Activated naive CD8-positive, alpha-beta T cell treated with anti-CD3 and anti-CD28 coated beads, Interleukin-2, amount 50 U/mL, for 16 hours (primary cell): Measurements from ENCODE around the gene EXD3.
"Not testable (repeated sequence)": the region's sequence is repeated elsewhere in the genome, so short reads cannot be mapped to it uniquely, and the experiment has no call there.

Experiments
- DNase-seq: peaks from one replicate; pipeline ENCODE4 v3.0.0-alpha.2; 2020; ENCODE audit warnings: low read depth, low spot score

Gene EXD3

DNA sequence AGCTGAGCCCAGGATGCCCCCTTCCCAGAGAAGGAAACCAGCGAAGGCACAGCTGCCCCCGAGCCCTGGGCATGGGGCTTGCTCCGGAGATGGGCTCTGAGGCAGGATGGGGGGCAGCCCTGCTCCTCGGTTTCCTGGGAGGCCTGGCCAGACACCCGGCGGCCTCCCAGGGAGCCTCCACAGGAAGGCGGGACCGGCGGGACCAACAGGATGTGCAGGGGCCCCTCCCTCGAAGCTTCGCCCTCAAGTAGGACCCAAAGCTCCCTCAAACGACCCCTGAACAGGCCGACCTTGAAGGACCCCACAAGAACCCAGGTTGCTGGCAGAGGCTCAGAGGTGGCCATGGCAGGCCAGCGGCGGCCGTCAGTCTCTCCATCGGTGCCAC is 11.7 kb downstream of the EXD3 start:
- no peak for DNase-seq

DNA sequence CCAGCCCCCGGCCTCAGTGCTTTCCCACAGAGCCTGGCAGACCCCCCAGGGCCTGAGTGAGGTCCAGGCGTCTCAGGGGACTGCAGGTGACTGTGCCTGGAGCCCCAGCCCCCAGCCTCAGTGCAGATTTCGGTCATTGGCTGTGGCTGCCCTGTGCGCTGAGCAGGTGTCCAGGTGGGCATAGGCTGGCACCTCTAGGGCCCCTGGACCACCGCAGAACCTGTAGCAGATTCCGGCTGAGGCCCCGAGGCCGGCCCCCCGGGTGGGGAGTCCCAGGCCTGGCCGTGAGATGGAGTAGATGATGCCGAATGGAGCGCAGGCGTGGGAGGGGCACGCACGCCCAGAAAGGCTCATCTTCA is 12.1 kb downstream of the EXD3 start:
- DNase-seq = no peak

DNA sequence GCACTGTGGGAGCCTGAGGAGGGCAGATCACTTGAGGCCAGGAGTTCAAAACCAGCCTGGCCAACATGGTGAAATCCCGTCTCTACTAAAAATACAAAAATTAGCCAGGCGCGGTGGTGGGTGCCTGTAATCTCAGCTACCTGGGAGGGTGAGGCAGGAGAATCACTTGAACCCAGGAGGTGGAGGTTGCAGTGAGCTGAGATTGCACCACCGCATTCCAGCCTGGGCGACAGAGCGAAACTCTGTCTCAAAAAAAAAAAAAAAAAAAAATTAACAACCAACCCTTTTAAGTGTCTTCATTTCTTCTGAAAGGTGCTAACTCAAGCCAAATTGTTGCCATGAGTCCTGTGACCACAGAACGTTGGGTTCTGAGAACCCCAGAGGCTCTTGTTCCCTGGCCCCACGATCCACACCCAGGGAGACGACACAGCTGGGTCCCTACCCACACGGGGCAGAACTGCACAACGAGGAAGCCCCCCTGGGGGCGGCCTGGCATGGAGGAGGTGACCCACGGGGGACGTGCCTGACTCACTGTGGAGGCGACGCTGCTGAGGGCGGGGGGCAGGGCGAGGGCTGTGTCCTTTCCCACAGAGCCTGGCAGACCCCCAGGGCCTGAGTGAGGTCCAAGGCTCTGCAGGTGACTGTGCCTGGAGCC is 12.6 kb downstream of the EXD3 start:
- DNase-seq = not testable (repeated sequence)

DNA sequence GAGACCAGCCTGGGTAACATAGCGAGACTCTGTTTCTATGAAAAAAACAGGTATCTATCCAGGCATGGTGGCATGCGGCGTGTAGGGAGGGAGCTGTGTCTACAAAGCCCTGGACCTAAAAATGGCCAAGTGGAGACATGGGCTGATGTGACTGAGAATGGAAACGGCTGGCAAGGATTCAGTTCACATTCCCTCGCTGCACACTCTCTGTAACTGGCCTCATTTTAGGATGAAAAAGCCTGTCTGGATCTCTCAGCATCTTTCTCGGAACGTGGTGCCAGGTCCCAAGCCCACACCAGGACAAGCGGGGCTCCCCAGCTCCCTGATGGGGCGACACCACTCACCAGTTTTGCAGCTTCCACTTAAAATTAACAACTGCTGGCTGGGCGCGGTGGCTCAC is 13.4 kb downstream of the EXD3 start:
- DNase-seq = no peak

DNA sequence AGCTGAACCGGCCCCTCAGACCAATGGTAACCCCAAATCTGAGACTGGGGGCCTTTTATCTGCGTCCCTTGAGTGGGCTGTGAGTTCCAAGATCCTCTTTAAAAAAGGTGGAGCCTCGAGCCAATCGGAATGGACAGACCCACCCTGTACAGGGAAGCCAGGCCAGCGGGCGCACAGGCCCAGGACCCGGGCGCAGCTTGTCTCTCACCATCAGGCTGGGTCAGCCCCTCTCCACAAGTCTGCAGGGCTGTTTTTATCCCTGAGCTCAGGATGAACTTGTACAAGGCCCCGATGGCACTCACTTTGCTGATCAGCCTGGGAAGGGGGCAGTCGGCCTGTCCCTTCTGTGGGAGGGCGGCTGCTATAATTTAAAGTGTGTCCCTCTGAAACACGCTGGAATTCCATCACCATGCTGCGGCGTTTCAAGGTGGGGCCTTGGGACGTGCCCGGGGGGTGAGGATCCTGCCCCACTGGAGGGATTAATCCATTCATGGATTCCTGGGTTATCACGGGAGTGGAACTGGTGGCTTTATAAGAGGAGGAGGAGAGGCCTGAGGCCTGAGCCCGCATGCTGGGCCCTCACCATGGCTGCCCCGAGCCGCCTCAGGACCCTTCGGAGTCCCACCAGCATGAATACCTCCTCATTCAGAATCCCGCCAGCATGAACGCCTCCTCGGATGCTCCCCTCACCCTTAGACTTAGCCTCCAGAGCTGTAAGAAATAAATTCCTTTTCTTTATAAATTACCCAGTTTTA is 14.1 kb downstream of the EXD3 start:
- DNase-seq = no peak

DNA sequence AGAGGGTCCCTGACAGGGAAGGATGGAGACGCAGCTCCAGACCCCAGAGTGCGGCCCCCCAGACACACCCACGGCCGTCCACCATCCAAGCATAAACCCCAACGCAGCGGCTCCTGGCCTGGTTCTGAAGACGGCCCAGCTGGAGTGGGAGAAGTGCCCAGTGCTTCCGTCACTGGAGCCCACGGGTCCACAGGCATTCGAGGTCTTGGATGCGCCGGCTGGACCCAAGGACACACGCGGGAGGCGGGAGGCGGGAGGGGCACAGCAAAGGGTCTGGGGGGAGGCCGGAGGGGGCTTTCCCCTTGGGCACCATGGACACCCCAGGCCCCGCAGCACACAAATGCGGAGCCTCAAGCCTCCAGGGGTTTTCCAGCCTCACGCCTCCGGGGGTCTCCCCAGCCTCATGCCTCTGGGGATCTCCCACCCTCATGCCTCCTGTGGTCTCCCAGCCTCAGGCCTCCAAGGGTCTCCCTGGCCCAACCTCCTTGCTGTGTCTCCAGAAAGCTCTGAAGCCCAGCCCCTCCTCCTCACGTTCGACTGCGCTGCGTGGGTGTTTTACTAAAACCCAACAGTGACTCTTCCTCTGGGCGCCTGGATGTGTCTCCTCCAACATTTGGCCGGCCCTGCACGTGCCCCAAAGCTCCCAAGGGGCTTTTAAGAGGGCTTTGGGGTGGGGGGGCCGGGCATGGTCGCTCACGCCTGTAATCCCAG is 15.2 kb downstream of the EXD3 start:
- DNase-seq = no peak

DNA sequence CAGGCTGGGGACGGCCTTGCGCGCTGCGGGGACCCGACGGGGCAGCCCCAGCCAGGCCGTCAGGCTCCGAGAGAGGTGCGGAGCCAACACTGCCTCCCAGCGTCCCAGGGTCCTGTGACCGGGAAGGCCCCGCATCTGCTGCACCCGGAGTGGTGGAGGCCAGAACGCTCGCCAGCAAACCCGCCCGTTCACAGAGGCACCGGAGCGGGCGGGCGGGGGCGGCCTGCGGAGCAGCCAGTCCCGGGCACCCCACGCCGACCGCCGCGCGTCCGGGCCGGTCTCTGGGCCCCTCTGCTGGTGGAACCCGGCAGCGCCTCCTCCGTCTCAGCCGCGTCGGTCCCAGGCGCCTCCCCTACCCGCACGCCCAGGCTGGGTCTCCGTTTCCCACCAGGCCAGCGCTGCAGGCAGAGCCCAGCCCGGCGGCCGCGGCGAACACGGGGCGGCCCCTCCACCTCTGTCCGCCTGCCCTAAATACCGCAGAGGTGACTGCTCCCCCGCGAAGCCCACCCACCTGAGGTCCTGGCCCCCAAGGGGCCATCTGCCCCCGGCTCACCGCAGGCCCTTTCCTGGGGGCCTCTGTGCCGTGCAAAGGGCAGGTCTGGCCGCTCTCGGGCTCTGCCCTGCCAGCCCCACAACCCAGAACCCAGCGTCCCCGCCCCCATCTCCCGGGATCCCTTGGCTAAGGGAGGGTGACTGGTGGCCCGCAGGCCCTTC is 15.9 kb downstream of the EXD3 start:
- DNase-seq = peak; percentile 29

DNA sequence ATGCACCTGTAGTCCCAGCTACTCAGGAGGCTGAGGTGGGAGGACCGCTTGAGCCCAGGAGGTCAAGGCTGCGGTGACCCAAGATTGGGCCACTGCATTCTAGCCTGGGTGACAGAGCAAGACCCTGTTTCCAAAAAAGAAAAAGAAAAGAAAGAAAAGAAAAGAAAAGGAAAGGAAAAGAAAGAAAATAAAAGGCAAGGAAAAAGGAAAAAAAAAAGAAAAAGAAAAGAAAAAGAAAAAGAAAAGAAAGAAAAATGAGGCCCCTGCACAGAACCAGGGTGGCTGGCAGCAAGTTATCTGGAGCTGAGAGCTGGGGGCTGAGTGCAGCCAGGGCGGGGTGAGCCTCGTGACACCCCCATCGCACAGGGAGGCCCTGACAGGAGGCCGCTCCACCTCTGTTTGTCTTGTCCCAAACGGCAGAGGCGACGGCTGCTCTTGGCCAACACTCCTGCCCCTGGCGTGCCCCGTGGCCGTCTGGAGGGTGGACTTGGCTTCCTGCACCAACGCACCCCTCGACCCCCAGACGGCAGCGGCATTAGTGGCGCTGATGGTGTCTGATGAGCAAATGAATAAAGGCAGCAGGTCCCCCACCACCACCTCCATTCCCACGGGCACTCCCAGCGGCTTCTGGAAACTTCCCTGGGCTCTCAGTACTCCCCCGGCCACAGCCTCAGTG is 16.7 kb downstream of the EXD3 start:
- no peak for DNase-seq

DNA sequence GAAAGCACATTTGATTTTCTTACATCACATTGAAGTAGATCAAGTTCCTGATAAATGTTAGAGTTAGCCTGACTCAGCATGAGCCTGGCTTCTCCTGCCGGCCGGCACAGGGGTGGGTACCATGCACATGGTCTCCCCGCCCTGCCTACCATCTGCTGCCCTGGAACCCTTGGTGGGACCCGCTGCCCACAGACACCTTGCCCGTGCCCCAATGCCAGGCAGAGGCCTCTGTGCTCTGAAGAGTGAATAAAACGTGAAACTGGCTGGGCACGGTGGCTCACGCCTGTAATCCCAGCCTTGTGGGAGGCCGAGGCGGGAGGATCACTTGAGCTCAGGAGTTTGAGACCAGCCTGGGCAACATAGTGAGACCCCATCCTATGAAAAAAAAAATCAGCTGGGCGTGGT is 17.3 kb downstream of the EXD3 start:
- no peak for DNase-seq

DNA sequence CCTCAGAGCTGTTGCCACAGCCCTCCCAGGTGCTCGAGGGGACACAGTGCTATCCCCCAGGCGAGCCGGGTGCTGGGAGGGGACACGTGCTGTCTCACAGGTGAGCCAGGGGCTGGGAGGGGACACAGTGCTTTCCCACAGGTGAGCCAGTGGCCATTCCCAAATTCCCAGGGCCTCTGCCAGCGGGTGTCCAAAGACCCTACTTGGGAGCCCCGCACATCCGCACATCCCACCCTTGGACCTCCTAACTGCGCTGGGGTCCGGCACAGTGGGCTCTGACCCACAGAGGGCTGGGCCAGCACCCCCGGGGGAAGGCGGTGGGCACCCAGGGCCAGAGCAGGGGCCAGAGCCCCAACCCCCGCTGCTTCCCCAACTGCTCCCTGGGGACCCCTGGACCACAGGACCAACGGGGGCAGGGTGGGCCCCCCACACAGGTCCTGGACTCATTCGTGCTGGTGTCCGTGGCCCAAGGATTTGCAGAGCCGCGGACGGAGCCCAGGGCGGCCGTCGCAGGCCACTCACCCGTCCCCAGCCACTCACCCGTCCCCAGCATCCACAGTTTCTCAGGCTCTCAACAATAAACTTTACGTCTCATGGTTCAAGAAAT is 17.9 kb downstream of the EXD3 start:
- no peak for DNase-seq

DNA sequence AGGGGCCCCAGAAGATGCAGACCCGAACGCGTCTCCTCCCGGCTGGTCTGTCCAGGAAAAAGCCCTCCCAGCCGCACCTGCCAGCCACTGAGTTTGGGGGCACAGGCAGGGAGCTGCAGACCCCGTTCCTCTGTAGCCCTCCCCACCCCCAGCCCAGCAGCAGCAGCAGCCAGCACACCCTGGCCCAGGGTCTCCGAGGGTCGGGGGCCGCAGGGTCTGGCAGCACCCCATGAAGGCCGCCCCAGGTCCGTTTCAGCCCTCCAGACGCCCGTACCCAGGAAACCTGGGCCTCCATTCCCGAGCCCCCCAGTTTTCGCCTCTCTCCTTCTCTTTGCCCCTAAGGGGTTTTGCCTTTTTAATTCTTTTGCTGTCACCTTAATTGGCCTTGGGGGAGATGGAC is 19.7 kb downstream of the EXD3 start:
- DNase-seq = no peak

DNA sequence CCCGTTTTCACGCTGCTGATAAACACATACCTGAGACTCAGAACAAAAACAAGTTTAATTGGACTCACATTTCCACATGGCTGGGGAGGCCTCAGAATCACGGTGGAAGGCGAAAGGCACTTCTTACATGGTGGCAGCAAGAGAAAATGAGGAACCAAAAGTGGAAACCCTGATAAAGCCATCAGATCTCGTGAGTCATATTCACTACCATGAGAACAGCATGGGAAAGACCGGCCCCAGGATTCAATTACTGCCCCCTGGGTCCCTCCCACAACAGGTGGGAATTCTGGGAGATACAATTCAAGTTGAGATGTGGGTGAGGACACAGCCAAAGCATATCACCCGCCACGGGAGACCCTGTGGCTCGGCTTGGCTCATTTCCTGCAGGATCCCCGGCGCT is 20.2 kb downstream of the EXD3 start:
- no peak for DNase-seq

DNA sequence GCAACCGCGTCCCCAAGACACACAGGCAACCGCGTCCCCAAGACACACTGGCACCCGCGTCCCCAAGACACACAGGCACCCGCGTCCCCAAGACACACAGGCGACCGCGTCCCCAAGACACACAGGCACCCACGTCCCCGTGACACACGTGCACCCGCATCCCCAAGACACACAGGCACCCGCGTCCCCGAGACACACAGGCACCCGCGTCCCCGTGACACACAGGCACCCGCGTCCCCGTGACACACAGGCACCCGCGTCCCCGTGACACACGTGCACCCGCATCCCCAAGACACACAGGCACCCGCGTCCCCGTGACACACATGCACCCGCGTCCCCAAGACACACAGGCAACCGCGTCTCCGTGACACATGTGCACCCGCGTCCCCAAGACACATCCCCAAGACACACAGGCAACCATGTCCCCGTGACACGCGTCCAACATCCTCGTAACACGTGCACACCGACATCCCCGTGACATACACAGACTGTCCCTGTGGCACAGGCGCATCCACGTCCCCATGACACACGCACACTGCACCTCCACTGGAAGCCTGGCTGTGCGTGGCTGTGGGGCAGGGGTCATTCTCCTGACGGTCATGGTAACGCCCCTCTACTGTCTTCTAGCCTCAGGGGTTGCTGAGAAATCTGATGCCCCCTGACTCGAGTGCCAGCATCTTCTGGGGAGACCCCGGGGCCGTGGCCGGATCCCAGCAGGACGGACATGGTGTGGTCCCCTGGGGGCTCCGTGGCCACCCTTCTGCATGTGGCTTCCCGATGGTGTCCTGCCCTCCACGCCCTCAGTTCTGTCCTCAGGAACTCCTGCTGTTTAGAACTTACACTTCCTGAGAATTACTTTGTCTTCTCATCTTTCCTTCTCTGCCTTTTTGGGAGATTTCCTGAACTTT is 24.1 kb downstream of the EXD3 start:
- DNase-seq = no peak

DNA sequence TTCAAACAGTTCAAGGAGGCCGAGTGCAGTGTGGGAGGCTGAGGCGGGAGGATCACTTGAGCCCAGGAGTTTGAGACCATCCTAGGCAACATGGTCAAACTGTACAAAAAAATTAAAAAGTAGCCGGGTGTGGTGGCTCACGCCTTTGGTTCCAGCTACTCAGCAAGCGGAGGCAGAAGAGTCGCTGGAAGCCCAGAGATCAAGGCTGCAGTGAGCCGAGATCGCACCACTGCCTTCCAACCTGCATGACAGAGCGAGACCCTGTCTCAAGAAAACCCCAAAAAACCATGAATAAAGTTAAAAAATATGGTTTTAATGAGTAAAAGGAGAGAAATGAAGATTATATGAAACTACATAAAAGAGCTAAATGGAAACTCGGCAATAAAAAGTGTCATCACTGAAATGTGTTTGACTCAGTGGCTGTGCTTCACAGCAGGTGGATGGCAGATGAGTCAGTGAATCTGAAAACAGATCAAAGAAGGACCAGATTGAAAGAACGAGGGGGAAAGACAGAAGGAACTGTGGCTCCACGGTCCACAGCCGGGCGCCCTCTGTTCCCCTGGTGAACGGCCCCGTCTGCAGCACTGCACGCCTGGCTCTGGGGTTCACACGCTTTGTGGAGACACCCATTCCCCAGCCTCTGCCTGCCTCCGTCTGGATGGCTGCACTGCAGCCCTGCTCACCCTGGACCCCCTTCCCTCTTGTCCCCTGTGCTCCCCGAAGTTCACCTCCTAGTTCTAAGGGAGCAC is 25.1 kb downstream of the EXD3 start:
- no peak for DNase-seq

DNA sequence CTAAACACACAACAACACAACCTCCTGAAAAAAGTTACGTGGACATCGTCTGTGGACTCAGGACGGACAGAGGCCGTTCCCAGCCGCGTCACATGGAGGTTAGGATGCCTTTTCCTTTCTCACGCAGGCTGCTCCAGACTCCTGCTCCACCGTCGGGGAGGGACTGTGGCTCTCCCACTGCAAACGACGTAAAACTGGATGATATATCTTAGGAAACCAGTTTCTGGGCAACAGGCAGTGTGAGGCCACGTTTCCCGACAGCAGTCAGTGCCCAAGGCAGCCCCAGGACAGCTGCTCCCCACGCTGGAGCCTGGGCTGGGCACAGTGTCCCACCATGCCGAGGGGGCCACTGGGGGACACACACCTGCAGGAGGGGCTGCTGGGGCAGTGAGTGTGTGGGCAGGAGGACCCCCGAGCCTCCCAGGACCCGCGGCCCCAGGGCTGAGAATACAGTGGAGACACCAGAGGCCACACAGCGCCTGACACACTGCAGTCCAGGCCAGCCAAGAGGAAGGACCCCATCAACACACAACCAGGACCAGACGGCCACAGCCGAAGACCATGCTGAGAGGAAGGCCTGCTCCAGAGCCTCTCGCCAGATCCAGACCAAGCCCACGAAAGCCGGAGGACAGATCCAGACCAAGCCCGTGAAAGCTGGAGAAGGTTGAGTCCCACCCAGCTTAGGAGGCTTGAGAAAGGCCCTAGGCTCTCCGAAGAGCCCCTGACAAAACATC is 26.2 kb downstream of the EXD3 start:
- DNase-seq = no peak

DNA sequence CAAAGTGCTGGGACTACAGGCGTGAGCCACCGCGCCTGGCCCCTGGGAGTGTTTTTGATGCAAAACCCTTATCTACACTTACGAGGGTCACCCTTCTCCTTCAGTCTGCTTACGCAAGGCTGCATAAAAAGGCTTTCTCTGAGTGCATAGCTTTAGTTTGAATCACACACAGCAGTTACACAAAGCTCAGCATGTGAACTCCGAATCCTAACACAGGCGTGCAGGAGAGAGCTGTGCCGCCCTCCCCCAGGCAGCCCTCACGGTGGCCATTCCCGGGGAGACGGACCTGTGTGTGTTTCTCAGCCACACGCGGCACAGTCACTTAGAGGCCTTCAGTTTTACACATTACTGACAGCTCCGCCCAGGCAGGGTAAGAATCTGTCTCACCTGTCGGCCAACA is 26.7 kb downstream of the EXD3 start:
- DNase-seq = no peak

DNA sequence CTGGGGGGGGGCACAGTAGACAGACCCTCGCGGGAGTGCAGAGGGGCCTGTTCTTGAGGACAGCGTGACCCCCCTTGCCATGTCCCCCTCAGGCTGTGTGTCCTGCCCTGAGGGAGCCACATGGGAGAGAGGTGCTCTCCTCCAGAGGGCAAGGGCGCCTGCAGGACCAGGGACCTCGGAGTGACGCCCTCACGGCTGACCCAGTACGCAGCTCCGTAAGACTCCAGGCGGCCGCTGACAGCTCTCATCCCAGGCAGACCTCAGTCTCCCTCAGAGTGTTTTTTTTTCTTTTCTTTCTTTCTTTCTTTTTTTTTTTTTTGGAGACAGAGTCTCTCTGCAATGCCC is 27.3 kb downstream of the EXD3 start:
- no peak for DNase-seq

DNA sequence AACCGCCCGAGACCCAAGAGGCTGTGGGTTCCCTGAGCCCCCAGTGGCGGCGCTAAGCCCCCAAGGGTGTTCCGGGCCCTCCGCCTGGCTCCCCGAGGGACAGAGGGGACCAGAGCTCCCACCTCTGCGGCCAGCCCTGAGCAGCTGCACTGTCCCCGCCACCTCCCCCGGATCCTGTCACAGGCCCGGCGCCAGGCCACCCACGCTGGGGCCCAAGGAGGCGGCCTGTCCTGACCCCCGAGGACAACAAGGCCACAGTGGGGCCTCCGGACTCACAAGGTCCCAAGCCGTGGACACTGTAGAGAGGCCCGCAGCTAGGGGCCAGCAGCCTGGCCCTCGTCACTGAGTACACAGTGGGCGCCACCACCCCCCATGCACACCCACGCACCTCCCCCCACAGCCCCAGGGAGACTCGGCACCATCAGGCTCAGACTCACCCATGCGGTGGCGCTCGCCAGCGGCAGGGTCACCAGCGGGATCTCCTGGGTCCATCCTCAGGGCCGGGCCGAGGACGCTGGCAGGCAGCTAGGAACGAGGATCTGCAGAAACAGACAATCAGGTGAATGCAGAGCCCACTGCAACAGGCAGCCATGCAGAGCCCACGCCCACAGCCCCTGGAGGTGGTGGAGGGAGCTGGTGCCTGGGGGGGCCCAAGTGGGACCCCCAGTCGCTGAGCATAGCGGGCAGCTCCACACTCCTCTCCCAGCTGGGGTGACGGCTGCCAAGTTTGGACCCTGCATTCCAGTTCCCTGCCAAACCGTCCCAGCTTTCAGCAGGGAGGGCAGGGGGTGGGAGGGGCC is 27.9 kb downstream of the EXD3 start:
- no peak for DNase-seq
